Measurements from ENCODE around the gene PTBP3. TPM values are rescaled to one million over a fixed set of nuclear protein-coding genes. Genes with fewer than 3 reads are reported as not detected.

Gene PTBP3
- total RNA-seq, 1 experiment from 2014 or later: 57.1 TPM

GRCh38 chr9:112249277-112249676 is 84.1 kb downstream of the PTBP3 start:
- TF ChIP-seq CTCF (conservative IDR thresholded peaks at IDR 0.05; ENCODE audit: low read depth, low read length) (no peak), EZH2 (IDR thresholded peaks at IDR 0.05; ENCODE audit: borderline replicate concordance, low read depth, low read length, poor library complexity, severe bottlenecking) (no peak)
- Histone ChIP-seq H3K4me3 (ENCODE audit: low read depth, low read length, poor library complexity, severe bottlenecking) (no peak overlapping the region), H3K36me3 (ENCODE audit: insufficient read depth, low read length, poor library complexity, severe bottlenecking) (no peaks in the 10 kb centered on the region), H3K27ac (ENCODE audit: low read depth, low read length, poor library complexity, severe bottlenecking) (no peak overlapping the region), H3K9me3 (ENCODE audit: low read depth, low read length, poor library complexity, severe bottlenecking) (no peaks in the 10 kb centered on the region), H3K4me1 (ENCODE audit: insufficient read depth, low read length, poor library complexity, severe bottlenecking) (no peaks in the 10 kb centered on the region), H3K27me3 (replicated peaks; ENCODE audit: insufficient read depth, low read depth, low read length, poor library complexity) (no peaks in the 10 kb centered on the region)
- intact Hi-C loops (cut with micrococcal nuclease; ENCODE audit: unreplicated experiment): no loop called here
- no TSS peak for BruUV-seq (replicated peaks)
- POLR2A ChIA-PET (ENCODE audit: low non-redundant PET): no interaction called here
- DNase-seq (ENCODE audit: low spot score): no peak
- CTCF ChIA-PET: no interaction called here

GRCh38 chr9:112248722-112249121 is 84.7 kb downstream of the PTBP3 start:
- Histone ChIP-seq H3K4me1 (ENCODE audit: insufficient read depth, low read length, poor library complexity, severe bottlenecking) (no peaks in the 10 kb centered on the region), H3K4me3 (ENCODE audit: low read depth, low read length, poor library complexity, severe bottlenecking) (no peak overlapping the region), H3K27ac (ENCODE audit: low read depth, low read length, poor library complexity, severe bottlenecking) (no peak overlapping the region), H3K27me3 (replicated peaks; ENCODE audit: insufficient read depth, low read depth, low read length, poor library complexity) (no peaks in the 10 kb centered on the region), H3K36me3 (ENCODE audit: insufficient read depth, low read length, poor library complexity, severe bottlenecking) (no peaks in the 10 kb centered on the region), H3K9me3 (ENCODE audit: low read depth, low read length, poor library complexity, severe bottlenecking) (no peaks in the 10 kb centered on the region)
- BruUV-seq (replicated peaks): no TSS peak
- ChIA-PET POLR2A (ENCODE audit: low non-redundant PET) (no interaction called here), CTCF (no interaction called here)
- TF ChIP-seq CTCF (conservative IDR thresholded peaks at IDR 0.05; ENCODE audit: low read depth, low read length) (no peak), EZH2 (IDR thresholded peaks at IDR 0.05; ENCODE audit: borderline replicate concordance, low read depth, low read length, poor library complexity, severe bottlenecking) (no peak)
- intact Hi-C loops (cut with micrococcal nuclease; ENCODE audit: unreplicated experiment): no loop called here
- no peak for DNase-seq (ENCODE audit: low spot score)

- ChIA-PET POLR2A (ENCODE audit: low non-redundant PET) (no interaction called here), CTCF (no interaction called here)
- intact Hi-C loops (cut with micrococcal nuclease; ENCODE audit: unreplicated experiment): no loop called here
- Histone ChIP-seq H3K36me3 (ENCODE audit: insufficient read depth, low read length, poor library complexity, severe bottlenecking) (no peaks in the 10 kb centered on the region), H3K9me3 (ENCODE audit: low read depth, low read length, poor library complexity, severe bottlenecking) (no peaks in the 10 kb centered on the region), H3K4me1 (ENCODE audit: insufficient read depth, low read length, poor library complexity, severe bottlenecking) (no peaks in the 10 kb centered on the region), H3K27me3 (replicated peaks; ENCODE audit: insufficient read depth, low read depth, low read length, poor library complexity) (no peaks in the 10 kb centered on the region), H3K4me3 (ENCODE audit: low read depth, low read length, poor library complexity, severe bottlenecking) (no peak overlapping the region), H3K27ac (ENCODE audit: low read depth, low read length, poor library complexity, severe bottlenecking) (no peak overlapping the region)
- TF ChIP-seq EZH2 (IDR thresholded peaks at IDR 0.05; ENCODE audit: borderline replicate concordance, low read depth, low read length, poor library complexity, severe bottlenecking): no peak
- no peak for TF ChIP-seq CTCF (conservative IDR thresholded peaks at IDR 0.05; ENCODE audit: low read depth, low read length)
- BruUV-seq (replicated peaks): no TSS peak
- no peak for DNase-seq (ENCODE audit: low spot score)
These were observed 86.3 kb downstream of the PTBP3 start for GRCh38 chr9:112247090-112247489.
